Hematopoietic multipotent progenitor cell treated with erythropoietin and hydrocortisone succinate and interleukin-3 and kit ligand, for 6 days (in vitro differentiated cells): ENCODE results near the gene UTF1.
"Not testable (repeated sequence)": the region's sequence is repeated elsewhere in the genome, so short reads cannot be mapped to it uniquely, and the experiment has no call there.

Source experiments
- DNase-seq: peaks from one replicate; pipeline ENCODE4 v3.0.0-alpha.2; 2015

The UTF1 gene

GRCh38 chr10:133229265-133230043 is 563 bp upstream of the UTF1 start:
- no peak for DNase-seq

GRCh38 chr10:133230387-133231195 is 574 bp downstream of the UTF1 start:
- DNase-seq = peak; percentile 61

DNA sequence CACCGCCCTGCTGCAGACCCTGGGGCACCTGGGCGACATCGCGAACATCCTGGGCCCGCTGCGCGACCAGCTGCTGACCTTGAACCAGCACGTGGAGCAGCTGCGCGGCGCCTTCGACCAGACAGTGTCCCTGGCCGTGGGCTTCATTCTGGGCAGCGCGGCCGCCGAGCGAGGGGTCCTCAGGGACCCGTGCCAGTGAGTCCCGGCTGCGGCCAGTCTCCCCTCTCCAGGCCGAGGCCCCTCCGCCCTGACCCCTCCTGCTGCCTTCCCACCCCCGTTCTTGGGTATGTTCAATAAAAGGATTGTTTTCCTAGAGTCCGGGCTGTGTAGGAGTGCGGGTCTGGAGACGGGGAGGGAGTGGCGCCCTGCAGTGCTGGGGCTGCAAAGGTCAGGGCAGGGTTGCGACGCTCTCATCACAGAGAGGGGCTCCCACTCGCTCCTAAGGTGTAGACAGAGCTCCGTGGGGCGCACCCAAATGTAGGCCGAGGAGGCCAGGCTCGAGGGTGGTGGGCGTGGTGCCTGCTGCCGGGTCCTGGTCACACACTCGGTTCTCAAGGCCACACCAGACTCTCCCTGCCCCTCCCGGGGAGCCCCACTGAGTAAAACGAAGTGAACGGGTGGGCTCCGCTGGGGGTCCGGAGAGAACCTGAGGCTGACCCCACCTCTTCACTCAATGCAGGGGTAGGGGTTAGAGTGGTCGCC is 1.4 kb downstream of the UTF1 start:
- no peak for DNase-seq

- no peak for DNase-seq
Observed at GRCh38 chr10:133231946-133232574, 2.0 kb downstream of the UTF1 start.

GRCh38 chr10:133234796-133235195 is 4.8 kb downstream of the UTF1 start:
- DNase-seq = not testable (repeated sequence)

DNA sequence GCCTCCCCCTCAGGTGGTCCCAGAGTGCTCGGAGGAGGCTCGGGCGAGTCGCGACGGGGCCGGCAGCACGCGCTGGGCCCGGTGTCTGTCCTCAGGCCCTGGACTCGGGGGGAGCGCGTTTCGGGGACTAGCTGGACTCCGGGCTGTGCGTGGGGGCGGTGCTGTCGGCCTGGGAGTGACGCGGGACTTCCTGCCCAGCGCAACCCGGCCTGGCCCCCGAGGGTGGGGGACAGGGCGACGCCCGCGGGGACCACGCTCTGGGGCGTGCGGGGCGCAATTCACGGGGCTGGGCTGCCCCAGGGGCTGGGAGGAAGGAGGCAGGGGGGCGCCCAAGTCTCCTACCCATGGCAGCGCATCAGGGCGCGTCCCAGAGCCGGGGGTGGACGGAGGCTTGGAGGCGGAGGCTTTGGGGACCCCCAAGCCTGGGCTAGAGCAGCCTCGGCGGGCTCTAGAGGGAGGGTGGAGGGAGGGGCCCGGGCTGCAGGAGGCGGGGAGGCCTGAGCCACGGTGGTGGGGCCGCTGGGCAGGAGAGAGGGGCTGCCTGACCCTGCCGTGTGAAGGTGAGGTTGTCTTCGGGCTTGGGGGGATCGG is 5.3 kb downstream of the UTF1 start:
- DNase-seq = no peak

- no peak for DNase-seq
Observed at GRCh38 chr10:133235932-133236331, 5.9 kb downstream of the UTF1 start.

- no peak for DNase-seq
Observed at GRCh38 chr10:133236401-133237240, 6.6 kb downstream of the UTF1 start.

DNA sequence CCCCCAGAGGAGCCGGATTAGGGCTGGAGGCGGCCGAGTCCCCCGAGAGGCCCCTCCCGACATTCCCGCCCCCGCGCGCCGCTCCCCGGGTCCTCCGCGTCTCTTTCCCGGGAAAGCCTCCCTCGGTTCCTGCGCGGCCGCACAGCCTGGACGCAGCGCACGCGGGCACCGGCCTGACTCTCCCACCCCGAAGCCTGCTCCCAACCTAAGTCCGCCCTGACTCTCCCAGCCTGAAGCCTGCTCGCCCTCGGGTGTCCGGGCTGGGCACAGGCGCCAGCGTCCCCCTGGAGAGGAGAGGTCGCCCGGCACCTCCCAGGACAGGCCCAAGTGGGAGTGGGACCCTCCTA is 7.2 kb downstream of the UTF1 start:
- DNase-seq = no peak

GRCh38 chr10:133237588-133238465 is 7.8 kb downstream of the UTF1 start, which contains the start of gene VENTX:
TSS of gene VENTX (plus strand) at chr10:133237855. CDS start at chr10:133237915, 60 bp downstream.
- peak; percentile 58 for DNase-seq

- no peak for DNase-seq
Observed at GRCh38 chr10:133238466-133238804, 8.4 kb downstream of the UTF1 start.

GRCh38 chr10:133239990-133240389 is 10.0 kb downstream of the UTF1 start:
- DNase-seq = no peak

GRCh38 chr10:133241501-133242205 is 11.6 kb downstream of the UTF1 start:
- no peak for DNase-seq

GRCh38 chr10:133242611-133243356 is 12.8 kb downstream of the UTF1 start:
- DNase-seq = no peak

GRCh38 chr10:133243593-133243992 is 13.6 kb downstream of the UTF1 start:
- DNase-seq = no peak

GRCh38 chr10:133245439-133246235 is 15.6 kb downstream of the UTF1 start:
- DNase-seq = peak; percentile 99

- no peak for DNase-seq
Observed at GRCh38 chr10:133246236-133246626, 16.2 kb downstream of the UTF1 start.

DNA sequence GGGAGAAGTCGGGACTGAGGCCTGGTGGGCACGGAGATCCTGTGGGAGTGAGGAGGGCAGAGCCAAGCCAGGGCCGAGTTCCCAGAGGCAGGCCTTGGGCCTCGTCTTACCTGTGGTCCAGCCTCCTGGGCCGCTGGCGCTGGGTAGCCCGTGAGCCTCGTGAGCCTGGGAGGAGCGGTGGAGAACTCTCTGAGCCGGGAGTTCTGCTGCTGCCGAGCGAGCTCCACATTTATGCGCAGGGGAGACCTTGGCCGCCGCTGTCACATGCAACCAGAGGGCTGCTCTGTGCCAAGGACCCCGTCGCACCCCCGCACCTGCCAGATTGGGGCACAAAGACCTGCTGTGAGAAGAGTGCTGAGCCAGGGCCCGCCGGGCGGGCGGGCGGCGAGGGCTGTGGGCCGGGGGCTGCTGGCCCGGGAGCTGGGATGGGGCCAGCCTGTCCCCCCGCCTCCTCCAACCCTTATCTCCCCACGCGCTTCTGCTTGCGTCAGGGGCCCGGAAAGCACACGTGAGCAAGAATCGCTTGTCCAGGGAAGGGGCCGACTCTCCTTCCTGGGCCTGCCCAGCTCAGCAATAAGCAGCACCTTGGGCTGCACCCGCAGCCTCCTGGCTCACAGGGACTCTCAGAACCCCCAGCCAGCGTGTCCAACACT is 17.8 kb downstream of the UTF1 start:
- DNase-seq = no peak
